Activated CD4-positive, CD25-positive, alpha-beta regulatory T cell (primary cell): ENCODE data around the gene IKZF3.
"Not testable (repeated sequence)": the region's sequence is repeated elsewhere in the genome, so short reads cannot be mapped to it uniquely, and the experiment has no call there.

Experiments
- DNase-seq, 4 experiments: peaks; one replicate each; lab custom pipeline; 2025; lab: John Stamatoyannopoulos, UW

The IKZF3 gene

DNA sequence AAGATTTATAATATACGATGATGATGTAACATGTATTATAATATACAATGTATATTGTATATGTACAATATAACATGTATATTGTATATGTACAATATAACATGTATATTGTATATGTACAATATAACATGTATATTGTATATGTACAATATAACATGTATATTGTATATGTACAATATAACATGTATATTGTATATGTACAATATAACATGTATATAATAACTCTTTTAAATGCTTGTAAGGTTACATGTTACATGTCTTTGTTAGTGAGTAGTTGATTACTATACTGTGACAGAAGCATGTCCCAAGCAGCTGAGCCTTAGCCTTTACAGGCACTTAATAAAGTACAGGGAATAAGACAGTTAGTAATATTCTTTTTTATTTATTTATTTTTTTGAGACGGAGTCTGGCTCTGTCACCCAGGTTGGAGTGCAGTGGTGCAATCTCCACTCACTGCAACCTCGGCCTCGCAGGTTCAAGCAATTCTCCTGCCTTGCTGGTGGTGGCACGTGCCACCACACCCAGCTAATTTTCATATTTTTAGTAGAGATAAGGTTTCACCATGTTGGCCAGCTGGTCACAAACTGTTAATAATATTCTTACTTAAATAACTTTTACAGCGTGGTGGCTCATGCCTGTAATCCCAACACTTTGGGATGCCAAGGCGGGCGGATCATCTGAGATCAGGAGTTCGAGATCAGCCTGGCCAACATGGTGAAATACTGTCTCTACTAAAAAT, 8.0 kb downstream of the IKZF3 start:
- not testable (repeated sequence) for DNase-seq

DNA sequence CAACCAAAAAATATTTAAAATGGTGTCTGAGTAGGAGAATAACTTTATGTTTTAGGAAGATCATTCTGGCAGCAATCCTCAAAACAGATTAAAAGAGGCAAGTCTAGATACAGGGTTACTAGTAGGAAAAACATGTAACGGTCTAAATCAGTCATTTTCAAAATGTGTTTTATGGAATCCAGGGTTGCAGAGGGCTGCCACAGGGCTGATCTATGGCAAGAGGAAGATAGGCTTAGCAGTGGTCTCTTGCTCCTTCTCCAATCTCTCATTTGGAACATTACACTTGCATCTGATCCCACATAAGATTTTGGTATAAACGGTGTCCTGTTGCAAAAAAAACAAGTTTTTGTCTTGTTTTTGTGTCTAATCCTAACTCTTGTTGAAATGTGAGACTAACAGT, 9.2 kb downstream of the IKZF3 start:
- DNase-seq: no peak

DNA sequence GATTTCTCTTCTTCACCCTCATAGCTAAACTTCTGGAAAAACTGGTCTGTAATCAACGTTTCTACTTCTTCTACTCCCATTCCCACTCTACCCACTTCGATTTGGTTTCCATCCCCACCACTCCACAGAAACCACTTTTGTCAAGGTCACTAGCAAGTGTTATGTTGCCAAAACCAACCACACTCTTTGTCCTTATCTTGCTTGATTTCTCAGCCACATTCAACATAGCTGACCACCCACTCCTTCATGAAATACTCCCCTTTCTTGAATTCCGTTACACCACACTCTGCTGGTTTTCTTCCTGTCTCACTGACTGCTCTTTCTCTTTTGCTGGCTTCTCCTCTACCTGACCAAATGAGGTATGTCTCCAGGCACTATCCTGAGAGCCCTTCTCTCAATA, 11.9 kb downstream of the IKZF3 start:
- no peak for DNase-seq

DNA sequence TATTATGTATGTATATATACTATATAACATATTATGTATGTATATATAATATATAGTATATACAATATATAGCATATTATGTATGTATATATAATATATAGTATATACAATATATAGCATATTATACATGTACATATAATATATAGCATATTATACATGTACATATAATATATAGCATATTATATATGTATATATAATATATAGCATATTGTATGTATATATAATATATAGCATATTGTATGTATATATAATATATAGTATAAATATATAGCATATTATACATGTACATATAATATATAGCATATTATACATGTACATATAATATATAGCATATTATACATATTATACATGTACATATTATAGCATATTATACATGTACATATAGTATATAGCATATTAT, 13.9 kb downstream of the IKZF3 start:
- DNase-seq: not testable (repeated sequence)

DNA sequence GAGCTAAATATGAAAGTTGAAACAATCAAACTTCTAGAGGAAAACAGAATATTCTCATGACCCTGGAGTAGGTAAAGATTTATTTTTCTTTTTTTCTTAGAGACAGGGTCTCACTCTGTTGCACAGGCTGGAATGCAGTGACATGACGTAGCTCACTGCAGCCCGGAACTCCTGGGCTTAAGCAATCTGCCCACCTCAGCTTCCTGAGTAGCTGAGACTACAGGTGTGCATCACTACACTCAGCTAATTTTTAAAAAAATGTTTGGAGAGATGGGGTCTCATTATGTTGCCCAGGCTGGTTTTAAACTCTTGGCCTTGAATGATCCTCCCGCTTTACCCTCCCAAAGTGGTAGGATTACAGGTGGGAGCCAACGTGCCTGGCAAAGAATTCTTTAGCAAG, 15.5 kb downstream of the IKZF3 start:
- no peak for DNase-seq

DNA sequence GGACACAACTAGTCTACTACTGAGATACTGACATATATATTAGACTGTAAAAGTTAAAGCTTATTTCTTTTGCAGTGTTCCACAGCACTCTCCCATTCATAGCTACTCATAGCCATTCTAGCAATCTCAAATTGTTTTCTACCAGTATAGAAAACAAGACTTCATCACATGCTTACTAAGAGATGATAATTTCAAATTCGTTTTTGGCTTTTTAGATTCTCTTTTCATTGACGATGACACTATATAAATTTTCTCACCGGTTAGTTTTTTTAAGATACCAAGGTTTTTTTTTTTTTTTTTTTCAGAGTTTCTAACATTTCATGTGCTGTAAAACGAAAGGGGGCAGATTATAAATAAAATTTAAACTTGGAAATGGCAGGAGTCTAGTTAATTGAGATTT, 17.9 kb downstream of the IKZF3 start:
- DNase-seq: no peak

DNA sequence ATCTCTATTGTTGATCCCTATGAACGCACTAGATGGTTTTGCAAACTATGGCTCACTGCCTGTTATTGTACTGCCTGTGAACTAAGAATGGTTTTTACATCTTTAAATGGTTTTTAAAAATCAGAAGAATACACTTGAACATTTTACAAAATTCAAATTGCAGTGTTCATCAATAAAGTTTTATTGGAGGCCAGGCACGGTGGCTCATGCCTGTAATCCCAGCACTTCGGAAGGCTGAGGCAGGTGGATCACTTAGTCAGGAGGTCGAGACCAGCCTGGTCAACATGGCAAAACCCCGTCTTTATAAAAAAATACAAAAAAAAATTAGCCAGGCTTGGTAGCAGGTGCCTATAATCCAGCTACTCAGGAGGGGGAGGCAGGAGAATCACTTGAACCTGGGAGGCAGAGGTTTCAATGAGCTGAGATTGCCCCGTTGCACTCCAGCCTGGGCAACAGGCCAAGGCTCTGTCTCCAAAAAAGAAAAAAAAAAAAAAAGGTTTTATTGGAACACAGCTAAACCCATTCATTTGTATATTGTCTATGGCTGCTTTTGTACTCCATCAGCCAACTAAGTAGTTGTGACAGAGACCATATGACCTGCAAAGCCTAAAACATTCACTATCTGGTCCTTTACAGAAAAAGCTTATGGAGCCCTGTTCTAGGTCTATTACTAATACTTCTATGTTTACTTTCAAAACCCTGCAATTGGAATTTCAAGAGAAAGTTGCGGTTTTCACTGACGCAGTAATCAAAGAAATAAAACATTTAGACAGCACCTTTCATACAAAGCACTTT, 18.9 kb downstream of the IKZF3 start:
- no peak for DNase-seq

DNA sequence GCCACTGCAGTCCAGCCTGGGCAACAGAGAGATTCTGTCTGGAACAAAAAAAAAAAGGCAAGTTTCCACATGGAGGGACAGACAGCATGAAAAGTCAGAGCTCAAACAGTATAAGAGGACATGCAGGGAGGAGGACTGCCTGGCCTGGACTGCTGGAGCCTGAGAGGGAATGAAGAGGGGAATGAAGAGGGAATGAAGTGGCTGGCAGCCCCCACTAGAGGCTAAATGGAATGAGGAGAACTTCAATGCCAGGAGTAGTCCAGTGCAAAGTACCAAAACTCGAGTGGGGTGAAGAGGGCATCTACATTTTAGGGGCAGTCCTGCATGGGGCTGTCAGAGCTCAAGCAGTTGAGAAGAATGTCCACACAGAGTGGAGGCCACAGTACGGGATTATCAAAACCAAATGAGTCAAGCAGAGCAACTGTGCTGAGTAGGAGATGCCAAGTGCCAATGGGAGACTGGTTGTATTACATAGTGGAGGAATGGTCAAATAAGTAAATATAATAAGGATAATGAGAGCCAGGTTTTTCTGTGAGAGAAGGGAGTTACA, 22.9 kb downstream of the IKZF3 start:
- DNase-seq: no peak

DNA sequence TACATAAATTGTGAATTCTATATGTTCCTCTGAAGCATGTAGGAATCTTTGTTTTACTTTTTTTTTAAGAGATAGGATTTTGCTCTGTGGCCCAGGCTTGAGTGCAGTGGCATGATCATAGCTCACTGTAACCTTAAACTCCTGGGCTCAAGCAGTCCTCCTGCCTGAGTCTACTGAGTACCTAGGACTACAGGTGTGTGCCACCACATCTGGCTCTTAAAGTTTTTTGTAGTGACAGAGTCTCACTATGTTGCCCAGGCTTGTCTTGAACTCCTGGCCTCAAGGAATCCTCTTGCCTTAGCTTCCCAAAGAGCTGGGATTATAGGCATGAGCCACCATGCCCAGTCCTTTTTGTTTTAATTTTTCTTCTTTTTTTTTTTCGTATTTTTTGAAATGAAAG, 25.3 kb downstream of the IKZF3 start:
- no peak for DNase-seq

DNA sequence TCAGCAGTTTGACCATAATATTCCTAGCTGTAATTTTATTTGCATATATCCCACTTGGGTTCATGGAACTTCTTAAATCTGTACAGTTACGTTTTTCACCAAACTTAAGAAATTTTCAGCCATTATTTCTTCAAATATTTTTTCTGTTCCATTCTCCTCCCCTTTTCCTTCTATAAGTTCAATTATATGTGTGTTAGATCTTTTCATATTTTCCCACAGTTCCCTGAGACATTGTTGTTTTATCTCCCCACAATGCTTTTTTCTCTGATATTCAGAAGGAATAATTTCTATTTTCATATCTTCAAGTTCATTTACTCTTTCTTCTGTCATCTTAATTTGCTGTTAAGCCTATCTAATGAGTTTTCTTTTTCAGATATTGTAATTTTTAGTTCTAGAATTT, 26.1 kb downstream of the IKZF3 start:
- DNase-seq: no peak

DNA sequence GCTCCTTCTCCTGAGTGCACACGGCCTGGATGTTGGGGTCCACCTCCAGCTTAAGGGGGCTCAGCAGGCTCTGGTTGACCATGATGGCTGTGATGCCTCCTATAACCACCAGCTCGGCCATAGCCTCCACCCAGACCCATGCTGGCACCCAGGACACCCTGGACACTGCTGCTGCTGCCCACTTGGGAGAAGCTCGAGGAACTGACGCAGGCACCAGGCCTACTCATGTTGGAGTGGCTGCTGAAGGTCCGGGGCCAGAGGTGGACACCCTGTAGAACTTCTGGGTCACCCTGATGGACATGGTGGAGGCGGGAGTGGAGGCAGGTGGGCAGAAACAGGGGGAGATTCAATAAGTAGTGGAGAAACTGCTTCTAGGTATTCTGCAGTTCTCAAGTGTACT, 28.0 kb downstream of the IKZF3 start:
- DNase-seq: no peak

DNA sequence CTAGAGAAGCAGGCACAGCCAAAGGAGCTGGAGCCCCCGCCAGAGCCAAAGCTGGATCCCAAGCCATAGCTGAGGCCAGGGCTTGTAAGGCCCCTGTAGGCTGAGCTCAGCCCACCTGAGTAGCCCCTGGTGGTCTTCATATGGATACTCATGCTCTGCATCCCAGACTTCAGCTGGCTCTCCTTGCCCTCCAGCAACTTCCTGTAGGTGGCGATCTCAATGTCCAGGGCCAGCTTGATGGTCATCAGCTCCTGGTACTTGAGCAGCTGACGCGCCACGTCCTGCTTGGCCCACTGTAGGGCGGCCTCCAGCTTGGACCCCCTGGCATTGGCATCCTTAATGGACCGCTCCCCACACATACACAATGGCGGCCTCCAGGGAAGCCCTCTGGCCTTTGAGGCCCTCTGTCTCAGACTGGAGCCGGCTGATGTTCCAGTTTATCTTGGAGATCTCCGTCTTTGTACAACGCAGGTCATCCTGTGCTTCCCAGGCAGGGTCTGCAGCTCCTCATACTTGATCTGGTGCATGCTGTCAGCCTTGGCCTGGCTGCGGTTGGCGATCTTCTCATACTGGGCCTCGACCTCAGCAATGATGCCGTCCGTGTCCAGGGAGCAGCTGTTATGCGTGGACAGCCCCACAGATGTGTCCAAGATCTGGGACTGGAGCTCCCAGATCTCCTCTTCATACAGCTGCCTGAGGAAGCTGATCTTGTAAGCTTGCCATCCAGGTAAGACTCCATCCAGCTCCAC, 28.9 kb downstream of the IKZF3 start:
- no peak for DNase-seq

DNA sequence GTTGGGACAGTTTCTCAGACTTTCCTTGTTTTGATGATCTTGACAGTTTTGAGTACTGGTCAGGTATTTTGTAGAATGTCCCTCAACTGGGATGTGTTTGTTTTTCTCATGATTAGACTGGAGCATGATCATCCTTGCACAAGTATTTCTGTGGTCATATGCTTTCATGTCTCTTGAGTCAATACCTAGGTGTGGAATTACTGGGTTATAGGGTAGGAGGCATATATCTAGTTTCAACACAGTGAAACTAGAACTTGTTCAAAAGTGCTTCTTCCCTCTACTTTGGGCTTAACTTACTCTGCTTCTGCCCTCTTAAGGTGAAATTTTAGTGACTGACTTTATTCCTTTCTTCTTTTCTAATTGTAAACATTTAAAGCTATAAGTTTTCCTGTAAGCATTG, 30.1 kb downstream of the IKZF3 start:
- no peak for DNase-seq

DNA sequence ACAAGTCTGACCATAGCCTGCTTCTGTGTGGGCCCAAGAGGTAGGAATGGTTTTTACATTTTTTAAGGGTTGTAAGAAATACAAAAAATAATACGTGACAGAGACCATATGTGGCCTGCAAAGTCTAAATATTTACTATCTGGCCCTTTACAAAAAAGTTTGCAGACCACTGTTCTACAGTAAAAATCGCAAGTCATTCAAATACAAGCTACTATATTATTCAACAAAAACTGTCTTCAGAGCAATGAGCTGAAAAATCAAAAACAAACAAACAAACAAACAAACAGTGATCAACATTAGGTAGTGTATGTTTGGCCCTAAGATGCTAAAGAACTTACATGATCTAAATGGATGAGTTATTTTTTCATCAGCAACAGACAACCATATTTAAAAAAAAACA, 32.5 kb downstream of the IKZF3 start:
- no peak for DNase-seq

DNA sequence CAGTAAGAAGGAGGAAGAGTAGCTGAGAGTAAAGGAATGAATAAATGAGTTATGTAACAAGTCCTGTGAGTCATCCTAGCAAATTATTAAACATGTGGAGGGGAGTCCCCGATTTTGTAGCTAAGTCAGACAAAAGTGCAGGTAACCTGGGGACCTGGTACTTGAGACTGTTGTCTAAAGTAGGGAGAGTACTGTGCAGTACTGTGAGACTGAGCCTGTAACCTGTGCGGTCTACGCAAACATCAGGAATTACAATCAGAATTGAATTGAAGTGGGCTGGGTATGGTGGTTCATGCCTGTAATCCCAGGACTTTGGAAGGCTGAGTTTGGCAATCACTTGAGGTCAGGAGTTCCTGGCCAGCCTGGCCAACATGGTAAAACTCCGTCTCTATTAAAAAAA, 35.7 kb downstream of the IKZF3 start:
- DNase-seq: no peak

DNA sequence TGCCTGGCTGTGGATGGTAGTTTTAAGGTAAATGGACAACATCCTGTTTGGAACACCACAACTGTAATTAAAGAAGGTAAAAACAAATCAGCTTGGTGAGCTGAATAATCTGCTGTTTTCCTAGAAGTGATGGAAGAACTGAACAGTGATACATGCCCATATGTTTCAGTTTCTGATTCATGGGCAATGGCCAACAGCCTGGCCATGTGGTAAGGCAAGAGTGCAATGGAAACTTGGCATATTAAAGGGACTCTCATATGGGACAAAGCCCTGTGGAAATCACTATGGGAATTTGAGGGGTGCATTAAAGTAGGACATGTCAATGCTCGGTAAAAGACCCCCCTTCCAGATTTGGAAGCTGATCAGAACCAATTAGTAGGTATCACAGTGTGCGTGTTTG, 37.8 kb downstream of the IKZF3 start:
- no peak for DNase-seq

DNA sequence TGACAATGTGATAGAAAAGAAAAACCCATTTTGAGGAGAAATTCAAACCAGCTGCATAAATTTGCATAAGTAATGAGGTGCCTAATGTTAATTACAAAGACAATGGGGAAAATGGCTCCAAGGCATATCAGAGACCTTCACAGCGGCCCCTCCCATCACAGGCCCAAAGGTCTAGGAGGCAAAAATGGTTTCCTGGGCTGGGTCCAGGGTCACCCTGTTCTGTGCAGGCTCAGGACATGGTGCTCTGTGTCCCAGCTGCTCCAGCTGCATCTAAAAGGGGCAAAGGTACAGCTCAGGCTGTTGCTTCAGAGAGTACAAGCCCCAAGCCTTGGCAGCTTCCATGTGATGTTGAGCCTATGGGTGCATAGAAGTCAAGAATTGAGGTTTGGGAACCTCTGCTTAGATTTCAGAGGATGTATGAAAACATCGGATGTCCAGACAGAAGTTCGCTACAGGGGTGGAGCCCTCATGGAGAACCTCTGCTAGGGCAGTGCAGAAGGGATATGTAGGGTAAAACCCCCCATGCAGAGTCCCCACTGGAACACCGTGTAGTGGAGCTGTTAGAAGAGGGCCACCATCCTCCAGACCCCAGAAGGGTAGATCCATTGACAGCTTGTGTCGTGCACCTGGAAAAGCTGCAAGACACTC, 40.6 kb downstream of the IKZF3 start:
- DNase-seq: no peak

DNA sequence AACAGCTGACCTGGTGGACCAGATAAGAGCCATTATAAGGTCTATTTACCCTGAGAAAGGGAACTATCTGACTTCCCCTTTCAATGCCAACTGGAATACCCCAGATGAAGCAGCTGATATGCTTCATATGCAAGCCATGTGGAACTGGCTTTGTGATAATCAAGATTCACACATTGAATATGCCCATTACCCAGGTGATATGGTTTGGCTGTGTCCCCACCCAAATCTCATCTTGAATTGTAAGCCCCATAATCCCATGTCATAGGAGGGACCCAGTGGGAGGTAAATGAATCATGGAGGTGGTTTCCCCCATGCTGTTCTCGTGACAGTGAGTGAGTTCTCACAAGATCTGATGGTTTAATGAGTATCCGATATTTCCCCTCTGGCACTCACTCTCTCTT, 42.1 kb downstream of the IKZF3 start:
- no peak for DNase-seq

DNA sequence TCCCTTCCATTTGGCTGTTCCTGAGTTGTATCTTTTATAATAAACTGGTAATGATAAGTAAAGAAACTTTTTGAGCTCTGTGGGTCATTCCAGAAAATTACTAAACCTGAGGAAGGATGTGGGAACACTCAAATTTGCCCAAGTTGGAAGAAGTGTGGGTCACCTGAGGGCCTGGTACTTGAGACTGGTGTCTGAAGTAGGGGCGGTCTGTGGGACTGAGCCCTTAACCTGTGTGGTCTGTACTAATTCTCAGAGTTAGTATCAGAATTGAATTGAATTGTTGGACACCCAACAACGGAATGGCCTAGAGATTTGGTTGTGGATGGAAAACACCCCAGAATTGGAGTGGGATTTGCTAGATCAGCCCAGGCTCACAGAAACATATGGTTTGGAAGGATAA, 43.1 kb downstream of the IKZF3 start:
- DNase-seq: no peak

DNA sequence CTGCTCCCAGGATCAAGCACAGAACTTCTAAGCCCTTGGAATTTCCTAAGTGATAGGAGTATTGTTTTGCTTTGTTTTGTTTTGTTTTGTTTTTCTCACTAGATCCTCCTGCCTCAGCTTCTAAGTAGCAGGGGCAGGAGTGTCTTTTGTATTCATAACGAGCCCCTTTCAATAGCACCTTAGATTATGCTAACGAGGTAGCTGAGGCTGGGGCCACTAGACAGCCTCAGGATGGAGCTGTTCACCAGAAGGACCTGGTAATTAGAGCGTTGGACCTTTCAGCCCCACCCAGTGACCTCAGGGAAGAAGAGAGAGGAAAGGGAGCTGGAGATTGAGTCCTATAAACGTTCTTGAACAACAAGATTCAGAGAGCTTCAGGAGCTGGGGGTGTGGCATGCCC, 43.6 kb downstream of the IKZF3 start:
- DNase-seq: no peak

DNA sequence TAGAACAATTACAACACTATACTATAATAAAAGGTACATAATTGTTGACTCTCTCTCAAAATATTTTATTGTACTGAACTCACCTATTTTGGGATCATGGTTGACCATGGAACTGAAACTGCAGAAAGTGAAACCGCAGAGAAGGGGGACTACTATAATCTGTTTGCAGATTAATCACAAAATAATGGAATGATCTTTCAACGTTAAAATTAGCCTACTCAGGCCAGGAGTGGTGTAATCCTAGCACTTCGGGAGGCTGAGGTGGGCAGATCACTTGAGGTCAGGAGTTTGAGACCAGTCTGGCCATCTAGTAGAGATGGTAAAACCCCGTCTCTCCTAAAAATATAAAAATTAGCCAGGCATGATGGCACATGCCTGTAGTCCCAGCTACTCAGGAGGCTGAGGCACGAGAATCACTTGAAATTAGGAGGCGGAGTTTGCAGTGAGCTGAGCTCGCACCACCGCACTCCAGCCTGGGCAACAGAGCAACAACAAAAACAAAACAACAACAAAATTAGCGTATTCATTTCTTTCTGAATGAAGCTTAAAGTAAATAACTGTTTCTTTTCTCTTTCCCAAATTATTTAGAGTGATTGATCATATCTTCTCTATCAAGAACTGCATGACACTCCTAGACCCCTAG, 45.6 kb downstream of the IKZF3 start:
- DNase-seq: no peak

DNA sequence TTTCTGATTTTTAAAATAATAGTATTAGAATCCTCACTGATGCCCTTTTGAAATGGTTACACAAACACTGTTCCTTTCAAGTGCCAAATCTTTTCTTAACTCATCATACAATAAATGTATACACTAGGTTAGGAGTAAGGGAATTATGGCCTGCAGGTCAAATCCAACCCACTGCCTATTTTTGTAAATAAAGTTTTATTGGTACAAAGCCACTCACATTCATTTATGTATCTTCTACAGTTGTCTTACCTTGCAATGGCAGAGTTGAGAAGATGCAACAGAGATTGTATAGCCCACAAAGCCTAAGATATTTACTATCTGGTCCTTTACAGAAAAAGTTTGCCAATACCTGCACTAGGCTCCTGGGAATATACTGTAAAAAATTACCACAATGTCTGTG, 47.8 kb downstream of the IKZF3 start:
- DNase-seq: no peak
